Measurements from ENCODE around the gene UGGT1. TPM values are rescaled to one million over a fixed set of nuclear protein-coding genes. Genes with fewer than 3 reads are reported as not detected.
A peak's percentile ranks its signal among the peaks of the same experiment; 100 is the strongest.

UGGT1 gene
- polyA plus RNA-seq, 2 of the 4 experiments (the other 2 are of a cell fraction) = 24.2 to 56.4 TPM

GRCh38 chr2:128073278-128073677 lies 17.7 kb upstream of the UGGT1 start (continued):
- TF ChIP-seq GATA3 (IDR thresholded peaks at IDR 0.05; ENCODE audit: borderline replicate concordance) (no peak), NR3C1 (IDR thresholded peaks at IDR 0.05) (no peak), CBX2 (IDR thresholded peaks at IDR 0.05; ENCODE audit: borderline replicate concordance, low read depth) (no peak), HES2 (IDR thresholded peaks at IDR 0.05) (no peak), EHMT2 (IDR thresholded peaks at IDR 0.05; ENCODE audit: low read depth) (no peak), EP300 (IDR thresholded peaks at IDR 0.05) (no peak)

- CTCF ChIA-PET = interaction anchor here (0.7 to 4.4 kb wide), 3 partner anchors 11 to 24 kb away, joined by 3 to 27 read pairs (median 4); no protein-coding TSS in a partner anchor
- 65% methylated on average over 7 of the region's 7 CpGs for WGBS (ENCODE audit: missing lambda C conversion rate)
- POLR2A ChIA-PET = no interaction called here
These were observed 14.4 kb upstream of the UGGT1 start for GRCh38 chr2:128076461-128077106.

GRCh38 chr2:128084757-128085156 lies 6.2 kb upstream of the UGGT1 start:
- FAIRE-seq = no peak
- Histone ChIP-seq H3K9me3 (peaks cover 10% of the 10 kb centered on the region; the same call in 2 of the 3 replicates), H3K4me1 (0 out of 3 replicates have a peak, but pooled peaks cover under 1% of the 10 kb centered on the region), H3K27ac (no peak overlapping the region), H3K4me3 (no peak overlapping the region), H3K4me2 (no peak overlapping the region)
- DNase-seq (ENCODE audit: low read depth in 1 of 2, low spot score in 1 of 2) = no peak
- ChIA-PET POLR2A (no interaction called here), CTCF (interaction anchor here (0.6 to 1.6 kb wide), 3 partner anchors 21 to 249 kb away, joined by 3 to 5 read pairs (median 4); no protein-coding TSS in a partner anchor)
- ATAC-seq = no peak
- WGBS (ENCODE audit: missing lambda C conversion rate) = 33% methylated on average over 4 of the region's 5 CpGs
- TF ChIP-seq BHLHE40 (IDR thresholded peaks at IDR 0.05; ENCODE audit: low read depth, low read length) (no peak), RNF2 (IDR thresholded peaks at IDR 0.05; ENCODE audit: borderline replicate concordance, low read depth) (no peak), NPAS2 (CRISPR knock-in tag; IDR thresholded peaks at IDR 0.05; ENCODE audit: borderline replicate concordance) (no peak), ZNF302 (CRISPR knock-in tag; IDR thresholded peaks at IDR 0.05) (no peak), MAX (IDR thresholded peaks at IDR 0.05) (no peak), KDM5A (IDR thresholded peaks at IDR 0.05) (no peak), MYC (IDR thresholded peaks at IDR 0.05; ENCODE audit: borderline replicate concordance, low read length) (no peak), HOXA7 (CRISPR knock-in tag; IDR thresholded peaks at IDR 0.05) (no peak), CHD4 (IDR thresholded peaks at IDR 0.05; ENCODE audit: borderline replicate concordance) (no peak), CBX8 (IDR thresholded peaks at IDR 0.05) (no peak), REST (IDR thresholded peaks at IDR 0.05) (no peak), GATA3 (IDR thresholded peaks at IDR 0.05; ENCODE audit: borderline replicate concordance) (no peak), FOSL2 (IDR thresholded peaks at IDR 0.05) (no peak), FOSL2 (CRISPR knock-in tag; IDR thresholded peaks at IDR 0.05) (no peak), RAD21 (conservative IDR thresholded peaks at IDR 0.05 in 1 of 2, IDR thresholded peaks at IDR 0.05 in 1 of 2) (no peak), HES2 (IDR thresholded peaks at IDR 0.05) (no peak)

More at GRCh38 chr2:128076461-128077106, 14.4 kb upstream of the UGGT1 start:
- no peaks in the 10 kb centered on the region for H3K9me3 ChIP-seq
- H3K4me2 ChIP-seq = no peak overlapping the region
- TF ChIP-seq CEBPB (IDR thresholded peaks at IDR 0.05) (no peak), MYC (IDR thresholded peaks at IDR 0.05; ENCODE audit: borderline replicate concordance, low read length) (no peak), HES2 (IDR thresholded peaks at IDR 0.05) (no peak), KDM5A (IDR thresholded peaks at IDR 0.05) (no peak), NPAS2 (CRISPR knock-in tag; IDR thresholded peaks at IDR 0.05; ENCODE audit: borderline replicate concordance) (no peak), ZSCAN20 (CRISPR knock-in tag; IDR thresholded peaks at IDR 0.05) (no peak)
- no peak for FAIRE-seq
- no peak overlapping the region for H3K27ac ChIP-seq
- no peak overlapping the region for H3K4me3 ChIP-seq
- DNase-seq (ENCODE audit: low read depth in 1 of 2, low spot score in 1 of 2) = no peak
- ATAC-seq = peak in 1 of 2 experiments; percentile 47; a peak in 2 of 6 replicates
- H3K4me1 ChIP-seq = no peaks in the 10 kb centered on the region

Data from A549 (cell line).